Skin of body (tissue), 2 donors: Measurements from ENCODE around the gene SORBS1. TPM values are rescaled to one million over a fixed set of nuclear protein-coding genes. Genes with fewer than 3 reads are reported as not detected.

Source experiments
- DNase-seq: peaks from one replicate; lab custom pipeline; 2025; lab: John Stamatoyannopoulos, UW
- total RNA-seq: library from RNA; depleted of rRNA; stranded (reverse); fragments of >200 nt; gene quantifications from one replicate; pipeline ENCODE4 v1.2.3, GENCODE V29; 2014

The SORBS1 gene
- total RNA-seq = 33.7 TPM

DNA sequence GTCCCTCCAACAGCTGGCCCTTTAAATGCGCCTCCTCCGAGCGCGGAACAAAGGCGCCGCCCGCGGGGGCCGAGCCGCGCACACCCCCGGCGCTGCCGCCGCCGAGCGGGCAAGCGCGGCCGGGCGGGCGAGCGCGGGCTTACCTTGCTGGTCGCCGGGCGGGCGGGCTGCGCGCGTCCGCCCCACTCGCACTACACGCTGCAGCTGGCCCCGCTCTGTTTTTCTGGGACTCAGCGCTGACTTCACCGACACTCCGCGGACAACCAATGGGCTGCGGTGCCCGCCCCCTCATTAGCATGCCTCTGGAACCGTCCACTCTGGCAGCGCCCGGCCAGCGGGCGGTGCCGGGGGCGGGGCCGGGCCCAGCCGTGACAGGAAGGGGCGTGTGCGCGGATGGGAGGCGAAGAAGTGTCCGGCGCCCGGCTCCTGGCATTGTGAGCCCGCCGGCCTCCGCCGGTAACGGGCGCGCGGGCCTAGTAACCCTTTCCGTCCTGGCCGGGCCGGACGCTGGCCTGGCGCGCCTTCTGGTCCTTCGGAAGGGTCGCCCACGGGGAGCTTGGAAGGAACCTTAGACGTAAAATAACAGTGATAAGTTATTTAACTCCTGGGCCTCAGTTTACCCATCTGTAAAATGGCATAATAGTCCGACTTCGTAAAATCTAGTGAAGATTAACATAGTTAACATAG is at the start of gene SORBS1:
TSS of gene SORBS1 (minus strand) at position 195 of the 687 bp plus-strand sequence. CDS start 120,236 bp downstream, outside the sequence.
- peak; percentile 93 for DNase-seq

DNA sequence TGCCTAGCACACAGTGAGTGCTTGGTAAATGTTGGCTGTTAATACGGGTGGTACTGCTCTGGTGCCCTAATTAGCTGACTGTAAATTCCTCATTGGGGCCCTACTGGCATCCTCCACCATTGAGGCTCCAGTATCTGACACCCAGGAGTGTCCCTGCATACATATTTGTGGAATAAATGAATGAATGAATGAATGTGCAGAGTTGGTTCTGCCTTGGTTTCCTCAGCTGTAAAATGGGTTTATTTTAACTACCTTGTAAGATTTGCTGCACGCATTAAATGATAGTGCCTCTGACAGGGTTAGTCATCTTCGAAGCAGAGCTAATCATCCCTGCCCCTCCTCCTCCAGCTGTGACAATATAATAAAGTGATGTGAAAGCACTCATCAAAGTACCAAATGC is 49.6 kb upstream of the SORBS1 start:
- no peak for DNase-seq

DNA sequence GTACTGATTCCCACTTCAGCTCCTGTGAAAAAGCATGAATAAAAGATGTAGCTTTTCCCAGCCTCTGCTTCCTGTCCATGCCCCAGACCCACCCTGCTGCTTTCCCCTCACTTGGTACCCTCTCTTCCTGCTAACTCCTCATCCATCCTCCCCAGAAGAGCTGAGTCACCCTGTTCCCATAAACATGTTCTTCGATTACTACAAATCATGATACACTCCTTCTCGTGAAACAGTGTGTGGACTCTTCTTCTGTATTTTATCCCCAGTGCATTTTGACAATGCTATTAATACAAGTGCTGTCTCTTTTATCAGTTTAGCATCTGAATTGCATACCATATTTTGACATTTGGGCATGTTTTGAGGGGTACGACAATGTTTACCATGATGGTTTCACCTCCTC is 45.8 kb upstream of the SORBS1 start:
- DNase-seq = no peak

DNA sequence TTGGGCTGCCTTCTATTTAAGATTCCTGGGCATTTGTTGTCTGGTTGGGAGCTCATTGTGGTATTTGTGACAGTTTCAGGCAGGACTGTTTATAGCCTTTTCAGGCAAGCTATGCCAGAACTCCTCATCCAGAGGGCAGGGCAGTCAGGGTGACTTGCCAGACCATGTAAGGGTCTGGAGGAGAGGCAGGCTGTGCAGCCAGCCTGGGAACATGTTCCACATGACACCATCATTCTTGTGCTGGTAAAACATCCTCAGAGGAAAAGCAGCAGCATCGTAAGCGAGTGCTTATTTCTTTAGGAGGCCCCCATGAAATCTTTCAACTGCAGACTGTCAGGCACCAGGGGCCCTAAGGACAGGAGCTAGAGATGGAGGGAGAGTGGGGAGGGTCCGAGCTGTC is 44.0 kb upstream of the SORBS1 start:
- no peak for DNase-seq

DNA sequence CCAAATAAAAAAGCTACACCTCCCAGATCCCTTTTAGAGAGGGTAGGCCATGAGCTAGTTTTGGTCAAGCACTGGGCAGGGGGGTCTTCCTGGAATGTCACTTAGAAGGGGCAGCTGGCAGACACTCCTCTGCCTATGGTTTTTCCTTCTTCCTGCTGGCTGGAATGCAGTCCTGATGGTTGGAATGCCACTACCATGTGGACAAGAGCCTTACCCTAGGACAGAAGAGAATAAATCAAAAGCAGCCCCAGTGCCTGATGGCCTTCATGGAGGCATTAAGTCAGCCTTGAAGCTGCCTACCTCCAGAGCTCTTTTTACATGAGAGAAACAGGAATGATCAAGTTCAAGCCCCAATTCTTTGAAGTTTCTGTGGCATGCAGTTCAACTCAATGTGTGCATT is 43.5 kb upstream of the SORBS1 start:
- no peak for DNase-seq

DNA sequence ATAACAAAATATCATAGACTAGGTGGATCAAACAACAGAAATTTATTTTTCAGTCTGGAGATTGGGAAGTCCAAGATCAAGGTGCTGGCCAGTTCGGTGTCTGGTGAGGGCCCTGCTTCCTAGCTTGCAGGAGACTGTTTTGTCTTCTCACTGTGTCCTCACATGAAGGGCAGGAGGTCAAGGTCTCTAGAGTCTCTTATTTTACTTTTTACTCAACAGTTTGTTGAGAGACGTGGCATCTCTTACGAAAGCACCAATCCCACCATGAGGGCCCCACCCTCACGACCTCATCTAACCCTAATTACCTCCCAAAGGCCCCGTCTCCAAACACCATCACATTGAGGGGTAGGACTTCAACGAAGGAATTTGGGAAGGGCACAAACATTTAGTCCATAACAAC is 41.2 kb upstream of the SORBS1 start:
- DNase-seq = no peak

DNA sequence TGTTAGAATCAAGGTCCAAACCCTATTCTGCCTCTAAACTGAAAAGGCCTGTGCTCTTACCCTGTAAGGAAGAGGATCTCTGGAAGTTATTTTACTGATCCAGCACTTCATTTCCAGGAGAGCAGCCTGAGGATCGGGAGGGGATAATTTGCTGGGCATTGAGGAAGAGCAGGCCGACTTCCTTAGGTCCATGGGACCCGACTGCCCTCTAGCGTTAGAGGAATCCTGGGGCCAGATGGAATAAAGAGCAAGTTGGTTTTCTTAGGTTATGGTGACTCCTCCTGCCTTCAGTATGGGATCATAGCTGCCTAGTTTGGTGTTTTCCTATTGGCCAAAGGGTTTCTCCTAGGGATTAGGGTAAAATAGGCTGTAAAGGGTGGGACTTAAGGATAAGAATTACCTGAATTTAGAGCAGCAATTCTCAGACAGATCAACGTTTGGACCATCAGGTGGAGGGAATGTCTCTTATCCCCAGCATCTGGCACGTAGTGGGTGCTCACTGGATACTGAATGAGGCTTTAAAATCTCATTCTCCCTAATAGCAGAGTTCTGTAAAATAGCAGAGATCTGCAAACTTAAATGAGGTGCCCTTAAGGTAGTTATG is 40.0 kb upstream of the SORBS1 start:
- peak; percentile 76 for DNase-seq

DNA sequence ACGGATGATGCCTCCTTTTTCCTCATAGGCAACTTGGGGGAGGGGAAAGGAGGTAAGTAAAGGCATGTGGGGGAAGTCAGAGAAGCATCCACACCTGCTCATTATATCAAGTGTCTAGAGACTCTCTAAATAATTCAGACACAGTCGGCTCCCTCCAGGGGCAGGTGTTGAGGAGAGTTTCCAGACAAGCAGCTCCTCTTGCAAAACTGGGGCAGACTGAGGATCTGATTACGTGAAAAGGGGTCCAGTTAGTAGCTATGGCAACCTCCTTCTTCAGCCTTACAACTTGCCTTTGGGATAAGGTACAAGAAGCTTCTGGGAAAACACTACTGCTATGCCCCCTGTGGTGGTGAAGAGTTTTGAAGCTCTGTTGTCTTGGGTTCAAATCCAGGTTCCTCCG is 39.0 kb upstream of the SORBS1 start:
- DNase-seq = no peak

DNA sequence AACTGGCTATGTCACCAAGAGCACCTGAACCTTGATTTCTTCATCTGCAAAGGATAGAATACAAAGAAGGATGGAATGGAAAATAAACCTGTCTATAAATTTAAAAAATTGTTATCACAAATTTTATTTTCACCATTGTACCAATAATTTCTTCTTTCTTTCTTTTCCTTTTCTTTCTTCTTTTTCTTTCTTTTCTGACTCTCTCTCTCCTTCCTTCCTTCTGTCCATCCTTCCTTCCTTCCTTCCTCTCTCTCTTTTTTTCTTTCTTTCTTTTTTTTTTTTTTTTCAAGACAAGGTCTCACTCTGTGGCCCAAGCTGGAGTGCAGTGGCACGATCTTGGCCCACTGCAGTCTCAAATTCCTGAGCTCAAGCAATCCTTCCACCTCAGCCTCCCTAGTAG is 36.6 kb upstream of the SORBS1 start:
- DNase-seq = no peak

DNA sequence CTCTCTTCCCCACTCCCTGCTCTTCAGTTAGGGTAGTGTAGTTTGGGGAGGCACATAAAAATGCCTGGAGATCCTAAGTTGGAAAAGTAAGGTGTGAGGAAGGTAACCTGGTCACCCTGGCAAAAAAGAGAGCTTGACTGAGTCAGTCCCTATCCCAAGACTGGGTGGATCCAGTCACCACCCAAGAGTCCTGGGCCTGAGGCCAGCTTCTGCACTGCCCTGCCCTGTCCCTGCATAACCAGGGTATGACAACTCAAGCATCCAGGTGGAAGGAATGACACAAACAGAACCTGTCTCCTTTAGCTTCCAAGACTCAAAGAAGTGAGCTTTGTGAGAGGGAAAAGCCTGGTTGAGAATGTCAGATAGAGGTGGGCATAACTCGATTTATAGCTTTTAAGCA is 26.9 kb upstream of the SORBS1 start:
- DNase-seq = no peak

DNA sequence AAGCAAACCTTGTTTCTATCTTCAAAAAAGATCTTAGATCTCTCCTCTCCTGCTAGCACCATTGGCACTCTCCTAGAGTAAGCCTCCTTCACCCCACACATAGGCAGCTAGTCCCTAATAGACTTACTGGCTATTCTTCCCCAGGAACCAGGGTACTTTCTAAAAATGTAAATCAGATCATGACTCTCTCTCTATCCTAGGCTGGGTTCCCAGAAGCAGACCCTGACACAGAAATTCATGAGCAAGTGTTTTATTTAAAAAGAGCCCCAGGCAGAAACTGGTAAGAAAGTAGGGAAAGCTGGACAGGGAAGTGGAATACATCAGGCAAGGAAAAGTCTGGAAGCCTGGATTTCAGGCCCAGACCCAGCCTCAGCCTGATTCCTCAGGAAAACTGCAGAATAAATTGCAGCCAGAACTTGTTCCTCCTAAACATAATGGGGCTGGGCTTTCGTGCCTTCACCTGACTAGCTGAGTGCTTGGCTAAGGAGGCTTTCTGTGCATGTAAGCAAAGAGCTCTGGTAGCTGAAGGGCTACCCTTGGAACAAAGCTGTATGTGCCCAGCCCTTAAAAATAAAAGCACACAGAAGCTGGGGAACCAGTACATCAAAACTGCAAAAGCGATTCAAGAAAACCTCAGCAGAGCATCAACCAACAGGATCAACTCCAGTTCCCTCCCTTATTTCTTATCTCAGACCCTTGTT is 18.8 kb upstream of the SORBS1 start:
- DNase-seq = no peak

DNA sequence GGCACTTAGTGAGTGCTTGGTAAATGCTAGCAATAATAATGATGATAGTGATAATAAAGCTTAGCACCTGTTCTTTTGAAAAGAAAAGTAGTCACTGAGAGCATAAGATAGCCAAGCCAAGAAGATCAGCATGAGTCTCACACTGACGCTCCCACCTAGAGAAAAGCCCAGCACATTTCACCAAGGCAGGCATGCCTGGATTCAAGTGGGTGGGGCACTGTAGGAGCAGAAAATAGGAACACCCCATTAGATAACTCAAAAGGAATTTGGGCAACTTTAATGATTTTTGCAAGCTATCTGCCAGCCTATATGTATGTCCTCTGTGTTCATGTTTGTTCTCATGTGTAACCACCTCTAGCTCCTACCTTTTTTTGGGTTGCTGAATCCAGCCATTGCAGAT is 18.1 kb upstream of the SORBS1 start:
- no peak for DNase-seq

DNA sequence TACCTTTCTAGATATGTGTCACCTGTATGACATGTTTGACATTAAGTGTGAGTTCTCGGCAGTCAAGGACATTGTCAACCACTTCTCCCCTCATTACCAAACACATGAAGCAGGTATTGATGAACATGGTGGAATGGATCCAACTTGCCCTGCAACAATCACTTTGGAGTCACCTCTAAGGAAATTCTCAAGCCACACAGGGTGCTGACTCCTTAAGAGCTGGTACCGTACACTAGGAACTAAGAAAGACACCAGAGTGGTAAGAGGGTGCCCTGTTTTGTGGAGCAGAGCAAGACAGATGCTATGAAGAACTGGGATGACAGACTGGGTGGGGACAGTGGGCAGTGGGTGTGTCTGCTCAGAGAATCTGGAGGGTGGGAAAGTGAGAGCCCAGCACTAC is 17.4 kb upstream of the SORBS1 start:
- DNase-seq = no peak

DNA sequence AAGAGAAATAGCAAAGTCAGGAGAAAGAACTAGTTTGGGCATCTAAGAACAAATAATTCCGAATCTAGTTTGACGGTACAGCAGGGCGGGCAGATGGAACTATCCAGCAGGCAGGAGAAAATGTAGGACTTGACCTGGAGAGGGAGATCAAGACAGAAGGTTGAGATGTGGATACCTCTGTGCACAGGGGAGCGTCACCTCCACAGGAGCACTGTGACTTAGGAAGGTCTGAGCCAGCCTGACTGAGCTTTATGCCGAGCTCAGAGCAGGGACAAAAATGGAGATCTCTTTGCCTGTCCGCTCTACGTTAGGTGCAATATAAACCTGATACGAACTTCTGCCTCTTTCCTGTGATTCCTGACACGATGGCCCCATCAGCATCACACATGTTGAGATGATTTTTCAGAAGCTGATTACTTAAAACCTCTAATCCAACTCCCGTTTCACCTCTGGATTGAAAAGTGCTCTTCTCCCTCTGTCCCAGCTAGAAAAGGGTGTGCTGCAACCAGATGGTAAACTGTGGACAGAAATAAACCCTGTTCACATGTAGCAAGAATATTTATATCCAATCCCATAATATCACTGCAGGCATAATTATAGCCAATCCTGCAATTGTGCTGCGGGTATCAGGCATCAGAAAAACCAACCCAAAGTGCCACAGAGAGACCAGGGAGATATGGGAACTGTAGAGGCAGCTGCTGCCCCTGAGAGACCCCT is 13.6 kb upstream of the SORBS1 start:
- DNase-seq = no peak

DNA sequence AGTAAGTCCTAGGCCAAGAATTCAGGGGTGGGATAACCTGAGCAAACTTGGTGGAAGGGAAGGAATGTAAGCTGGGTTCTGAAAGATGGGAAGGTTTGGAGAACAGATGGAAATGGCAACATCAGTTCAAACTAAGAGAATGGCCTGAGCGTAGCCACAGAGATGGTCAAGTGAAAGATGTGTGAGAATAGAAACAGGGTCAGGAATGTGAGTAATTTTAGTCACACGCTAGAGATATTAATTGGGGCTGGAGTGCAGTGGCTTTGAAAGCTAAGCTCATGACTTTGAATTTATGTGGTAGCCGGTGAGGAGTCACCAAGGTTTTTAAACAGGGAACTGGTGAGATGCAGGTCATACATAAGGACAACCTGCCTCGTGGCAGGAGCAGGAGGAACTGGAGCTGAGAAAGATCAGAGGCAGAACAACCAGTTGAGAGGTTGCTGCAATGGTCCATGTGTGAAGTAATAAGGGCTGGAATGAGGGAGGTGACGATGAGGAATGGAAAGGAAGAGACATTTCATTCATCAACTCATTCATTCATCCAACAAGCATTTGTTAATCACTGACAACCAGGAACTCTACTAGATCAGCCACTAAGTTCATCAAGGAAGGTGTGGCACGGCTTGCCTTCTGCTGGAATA is 12.9 kb upstream of the SORBS1 start:
- no peak for DNase-seq

DNA sequence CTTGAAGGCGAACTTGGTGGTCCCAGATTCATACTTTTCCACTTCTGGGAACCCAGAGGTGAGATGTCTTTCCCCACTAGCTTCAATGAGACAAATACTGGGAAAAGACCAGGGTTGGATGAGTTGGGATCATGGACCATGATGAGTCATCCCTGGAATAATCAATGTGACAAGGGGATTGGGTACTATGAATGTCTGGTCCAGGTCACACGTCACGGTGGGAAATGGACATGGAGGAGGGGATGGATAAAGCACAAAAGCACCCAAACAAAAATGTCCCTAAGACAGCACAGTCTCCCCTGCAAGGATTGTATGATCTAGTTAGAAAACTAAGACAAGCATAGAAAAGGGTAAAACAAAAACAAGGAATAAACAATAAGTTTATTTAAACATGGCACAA is 12.4 kb upstream of the SORBS1 start:
- DNase-seq = no peak

DNA sequence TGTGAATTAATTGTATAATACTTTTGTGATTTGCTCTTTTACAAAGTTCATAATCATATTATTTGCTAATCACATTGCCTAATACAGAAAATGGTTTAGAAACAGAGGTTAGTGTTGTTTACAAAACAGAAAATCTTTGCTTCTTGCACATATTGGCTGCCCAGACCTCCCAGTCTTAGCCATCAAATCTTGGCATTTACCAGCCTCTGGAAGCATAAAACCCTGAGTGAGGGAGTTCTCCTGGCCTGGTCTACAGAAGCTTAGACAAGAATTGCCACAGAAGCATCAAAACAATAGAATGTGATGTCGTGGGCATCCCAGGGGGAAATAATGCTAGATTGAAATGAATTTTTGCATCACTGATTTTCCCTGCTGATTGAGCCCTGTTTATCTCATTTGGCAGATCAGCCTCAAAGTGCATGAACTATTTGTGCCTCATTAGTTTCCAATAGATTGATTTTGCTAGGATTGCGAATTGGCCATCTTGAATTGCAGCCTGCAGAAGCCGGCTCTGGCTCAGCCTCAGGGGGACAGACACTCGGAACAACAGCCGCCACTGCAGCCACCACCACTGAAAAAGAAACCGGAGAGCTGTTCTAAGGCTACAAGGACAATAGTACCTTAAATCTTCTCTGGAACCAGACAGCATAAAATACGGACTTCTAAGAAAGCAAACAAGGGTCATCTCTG is 11.1 kb upstream of the SORBS1 start:
- no peak for DNase-seq

DNA sequence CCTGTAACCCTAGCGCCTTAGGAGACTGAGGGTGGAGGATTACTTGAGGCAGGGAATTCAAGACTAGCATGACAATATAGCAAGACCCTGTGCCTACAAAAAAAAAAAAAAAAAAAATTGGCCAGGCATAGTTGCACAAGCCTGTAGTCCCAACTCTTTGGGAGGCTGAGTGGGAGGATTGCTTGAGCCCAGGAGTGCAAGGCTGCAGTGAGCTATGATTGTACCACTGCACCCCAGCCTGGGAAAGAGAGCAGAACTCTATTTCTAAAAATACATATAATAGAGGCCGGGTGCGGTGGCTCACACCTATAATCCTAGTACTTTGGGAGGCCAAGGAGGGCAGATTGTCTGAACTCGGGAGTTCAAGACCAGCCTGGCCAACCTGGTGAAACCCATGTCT is 10.2 kb upstream of the SORBS1 start:
- no peak for DNase-seq

DNA sequence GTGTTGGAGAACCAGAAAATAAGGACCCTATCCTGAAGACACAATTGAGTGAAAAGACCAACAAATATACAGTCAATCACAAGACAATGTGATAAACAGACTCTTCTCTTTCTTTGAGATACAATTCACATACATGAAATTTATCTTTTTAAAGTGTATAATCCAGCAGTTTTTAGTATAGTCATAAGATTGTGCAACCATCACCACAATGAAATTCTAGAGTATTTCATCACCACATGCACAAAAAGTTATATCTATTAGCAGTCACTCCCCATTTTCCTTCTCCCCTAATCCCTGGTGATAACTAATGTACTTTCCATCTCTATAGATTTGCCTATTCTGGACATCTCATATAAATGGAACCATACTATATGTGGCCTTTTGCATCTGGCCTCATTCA is 8.2 kb upstream of the SORBS1 start:
- DNase-seq = no peak

DNA sequence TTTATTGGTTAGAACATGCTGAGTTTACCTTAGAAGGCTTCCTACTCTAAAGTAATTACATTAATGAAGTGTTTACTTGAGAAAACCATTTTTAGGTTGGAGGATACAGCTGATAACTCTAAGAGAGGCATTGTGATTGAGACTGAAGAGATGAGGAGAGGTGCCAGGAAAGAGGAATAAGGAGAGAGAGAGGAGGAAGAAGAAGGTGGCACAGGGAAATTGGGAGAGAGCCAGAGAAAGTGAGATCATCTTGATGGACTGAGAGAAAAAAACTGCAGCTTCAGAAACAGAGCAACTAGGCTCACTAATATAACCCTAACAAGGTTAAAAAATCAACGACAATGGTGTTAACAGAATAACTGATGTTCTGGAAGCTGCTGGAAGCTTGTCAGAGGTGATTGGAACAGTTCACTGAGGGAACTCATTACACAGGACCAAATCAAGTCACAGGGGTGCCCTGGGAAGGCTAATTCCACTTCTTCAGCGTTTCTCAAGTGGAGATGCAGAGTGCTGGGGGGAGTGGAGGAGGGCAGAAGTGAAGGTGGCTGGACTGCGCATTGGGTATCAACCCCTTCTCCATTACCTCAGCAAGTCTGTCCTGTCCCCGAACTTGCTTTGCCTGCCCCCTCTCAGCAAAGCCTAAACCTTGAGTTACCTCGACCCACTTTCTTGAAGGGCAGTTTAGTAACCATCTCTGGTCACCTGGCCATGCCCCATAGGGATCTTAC is 6.9 kb upstream of the SORBS1 start:
- no peak for DNase-seq
